ENCODE measurements around the gene PAH. TPM values are rescaled to one million over a fixed set of nuclear protein-coding genes. Genes with fewer than 3 reads are reported as not detected.

The PAH gene
- total RNA-seq, 4 donors from 2014 or later, result not detected

- in situ Hi-C loops (cut with MboI; ENCODE audit: low pct_ligation_motif_present in 1 of 4, low pct_unique_long_range_greater_than_20kb in 1 of 4, low sequenced_read_pairs in 3 of 4) (no loop called here), intact Hi-C loops (cut with DNase I; ENCODE audit: low total_unique reads) (no loop called here)
- Histone ChIP-seq H3K36me3 (no peaks in the 10 kb centered on the region), H3K27ac (no peak overlapping the region), H3K9me3 (peaks cover 0 to 7% of the 10 kb centered on the region in 2 donors), H3K27me3 (peaks cover 98% of the 10 kb centered on the region), H3K4me3 (no peak overlapping the region), H3K4me1 (peaks cover 0 to 31% (median 23%) of the 10 kb centered on the region in 4 donors)
- 14 to 26% methylated on average over 18 to 19 of the region's 19 CpGs for WGBS, 2 donors (ENCODE audit: low coverage in 1 of 2)
- no peak for DNase-seq
- no peak for TF ChIP-seq CTCF (IDR thresholded peaks at IDR 0.05)
- TF ChIP-seq EP300 (IDR thresholded peaks at IDR 0.05; ENCODE audit: low read depth), result no peak
- no peak for TF ChIP-seq POLR2A (IDR thresholded peaks at IDR 0.05)
- TF ChIP-seq POLR2AphosphoS5 (IDR thresholded peaks at IDR 0.05), result no peak
Measured at GRCh38 chr12:102960766-102961465, 43.9 kb upstream of the PAH start.

- Histone ChIP-seq H3K36me3 (no peaks in the 10 kb centered on the region), H3K9me3 (peaks cover 0 to 7% of the 10 kb centered on the region in 2 donors), H3K27me3 (peaks cover 98% of the 10 kb centered on the region), H3K4me3 (no peak overlapping the region), H3K27ac (no peak overlapping the region), H3K4me1 (peaks cover 0 to 24% (median 18%) of the 10 kb centered on the region in 4 donors)
- in situ Hi-C loops (cut with MboI; ENCODE audit: low pct_ligation_motif_present in 1 of 4, low pct_unique_long_range_greater_than_20kb in 1 of 4, low sequenced_read_pairs in 3 of 4) (no loop called here), intact Hi-C loops (cut with DNase I; ENCODE audit: low total_unique reads) (no loop called here)
- WGBS, 2 donors (ENCODE audit: low coverage in 1 of 2), result 20 to 21% methylated on average over 1 to 14 of the region's 14 CpGs
- no peak for TF ChIP-seq CTCF (IDR thresholded peaks at IDR 0.05)
- no peak for TF ChIP-seq EP300 (IDR thresholded peaks at IDR 0.05; ENCODE audit: low read depth)
- no peak for TF ChIP-seq POLR2A (IDR thresholded peaks at IDR 0.05)
- TF ChIP-seq POLR2AphosphoS5 (IDR thresholded peaks at IDR 0.05), result no peak
- no peak for DNase-seq
Measured at GRCh38 chr12:102959391-102959790, 42.3 kb upstream of the PAH start.

GRCh38 chr12:102958830-102959176, 41.8 kb upstream of the PAH start:
- no peak for TF ChIP-seq CTCF (IDR thresholded peaks at IDR 0.05)
- TF ChIP-seq POLR2AphosphoS5 (IDR thresholded peaks at IDR 0.05), result no peak
- TF ChIP-seq POLR2A (IDR thresholded peaks at IDR 0.05), result no peak
- no peak for TF ChIP-seq EP300 (IDR thresholded peaks at IDR 0.05; ENCODE audit: low read depth)
- Histone ChIP-seq H3K4me1 (peaks cover 0 to 24% (median 18%) of the 10 kb centered on the region in 4 donors), H3K27ac (no peak overlapping the region), H3K36me3 (no peaks in the 10 kb centered on the region), H3K9me3 (peaks cover 0 to 4% of the 10 kb centered on the region in 2 donors), H3K4me3 (peak overlapping the region in 2 of 4 donors; percentile 29 to 48), H3K27me3 (peaks cover 98% of the 10 kb centered on the region)
- intact Hi-C loops (cut with DNase I; ENCODE audit: low total_unique reads) (no loop called here), in situ Hi-C loops (cut with MboI; ENCODE audit: low pct_ligation_motif_present in 1 of 4, low pct_unique_long_range_greater_than_20kb in 1 of 4, low sequenced_read_pairs in 3 of 4) (no loop called here)
- 10 to 20% methylated on average over 2 to 15 of the region's 15 CpGs for WGBS, 2 donors (ENCODE audit: low coverage in 1 of 2)
- DNase-seq, result no peak

GRCh38 chr12:102958073-102958829, 41.2 kb upstream of the PAH start:
- in situ Hi-C loops (cut with MboI; ENCODE audit: low pct_ligation_motif_present in 1 of 4, low pct_unique_long_range_greater_than_20kb in 1 of 4, low sequenced_read_pairs in 3 of 4), result no loop called here
- no peak overlapping the region for H3K27ac ChIP-seq
- peaks cover 0 to 24% (median 18%) of the 10 kb centered on the region in 4 donors for H3K4me1 ChIP-seq
- TF ChIP-seq POLR2A (IDR thresholded peaks at IDR 0.05) (no peak), CTCF (IDR thresholded peaks at IDR 0.05) (no peak), EP300 (IDR thresholded peaks at IDR 0.05; ENCODE audit: low read depth) (no peak), POLR2AphosphoS5 (IDR thresholded peaks at IDR 0.05) (no peak)
- DNase-seq, result no peak
- intact Hi-C loops (cut with DNase I; ENCODE audit: low total_unique reads), result no loop called here
- peaks cover 98% of the 10 kb centered on the region for H3K27me3 ChIP-seq
- WGBS, 2 donors (ENCODE audit: low coverage in 1 of 2), result 1 to 2% methylated on average over 9 to 31 of the region's 83 CpGs
- no peaks in the 10 kb centered on the region for H3K9me3 ChIP-seq
- H3K36me3 ChIP-seq, result no peaks in the 10 kb centered on the region
- H3K4me3 ChIP-seq, result peak overlapping the region in 3 of 4 donors; percentile 16 to 48 (median 29)

Data from transverse colon (tissue), 4 donors.